GM12892 (cell line): ENCODE results near the gene UFD1.

Source experiments
- POLR2A ChIP-seq: IDR thresholded peaks from 2 replicates; pipeline ENCODE4 v1.6.1; 2011; ENCODE audit warnings: low read depth, low read length, control low read depth
- POLR2AphosphoS5 ChIP-seq: IDR thresholded peaks from 2 replicates; pipeline ENCODE4 v1.6.1; 2011; ENCODE audit warnings: low read depth, low read length, control low read depth

DNA sequence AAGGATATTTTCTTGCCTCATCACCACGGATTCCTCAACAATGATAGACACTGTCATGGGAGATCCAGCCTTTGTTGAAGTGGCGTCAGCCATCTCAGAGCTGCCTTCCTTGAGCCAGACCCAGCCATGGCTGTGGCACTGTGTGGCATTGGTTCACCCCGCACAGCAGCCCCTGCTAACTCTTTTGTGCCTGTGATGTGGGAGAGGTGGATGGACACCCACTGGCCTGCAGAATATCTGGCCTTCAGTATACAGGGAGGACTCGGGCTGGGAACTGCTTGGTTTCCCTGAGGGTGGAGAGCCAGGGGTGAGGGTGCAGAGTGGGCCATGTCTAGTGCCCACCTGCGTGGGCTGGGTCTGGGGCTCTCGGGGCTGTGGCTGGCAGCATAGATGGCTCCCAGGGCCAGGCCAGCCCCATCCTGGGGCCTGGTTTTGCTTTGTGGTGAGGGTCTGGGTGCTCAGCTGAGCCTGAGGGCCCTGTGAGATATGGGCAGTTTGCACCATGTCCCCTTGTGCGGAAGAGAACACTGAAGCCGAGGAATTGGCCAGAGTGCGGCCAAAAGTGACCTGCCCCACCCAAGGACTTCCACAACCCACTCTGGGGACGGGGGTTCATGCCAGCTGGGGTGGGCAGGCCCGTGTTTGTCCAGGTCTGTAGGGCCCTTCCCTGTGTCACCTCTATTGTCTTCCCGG lies 39.1 kb upstream of the UFD1 start:
- TF ChIP-seq POLR2A, result no peak
- no peak for TF ChIP-seq POLR2AphosphoS5
